Large intestine (tissue), 3 donors: Measurements from ENCODE around the gene HELZ2. TPM values are rescaled to one million over a fixed set of nuclear protein-coding genes. Genes with fewer than 3 reads are reported as not detected.
"Not testable (repeated sequence)": the region's sequence is repeated elsewhere in the genome, so short reads cannot be mapped to it uniquely, and the experiment has no call there.

Experiments
- DNase-seq, 2 donors: peaks; one replicate each; pipeline versions ENCODE4 v3.0.0 to v3.0.0-alpha.2; 2013
- H3K27ac ChIP-seq: one replicate; pipeline ENCODE4 v1.5.1; 2013; ENCODE audit warnings: low read length
- H3K27me3 ChIP-seq: 2 replicates; pipeline ENCODE4 v1.6.1; 2013; ENCODE audit warnings: low read length; ENCODE audit not compliant: control insufficient read depth, insufficient read depth
- H3K36me3 ChIP-seq: 2 replicates; pipeline ENCODE4 v1.6.1; 2013; ENCODE audit warnings: low read length; ENCODE audit not compliant: control insufficient read depth, insufficient read depth
- H3K4me1 ChIP-seq: one replicate; pipeline ENCODE4 v1.6.1; 2013; ENCODE audit warnings: low read length; ENCODE audit not compliant: control insufficient read depth, insufficient read depth
- H3K4me3 ChIP-seq: one replicate; pipeline ENCODE4 v1.5.1; 2013; ENCODE audit warnings: low read length
- H3K9me3 ChIP-seq: one replicate; pipeline ENCODE4 v1.6.1; 2013; ENCODE audit warnings: mild to moderate bottlenecking, low read depth, low read length, moderate library complexity; ENCODE audit not compliant: control insufficient read depth
- WGBS: methylation state at CpG from one replicate; pipeline ENCODE4 v1.1.5; 2013; ENCODE audit warnings: low lambda C conversion rate; ENCODE audit not compliant: insufficient coverage; 5-methylcytosine and 5-hydroxymethylcytosine counted together
- polyA plus RNA-seq: library from polyadenylated mRNA; unstranded; fragments of 120-200 nt; gene quantifications from one replicate; pipeline ENCODE4 v1.2.1, GENCODE V29; 2013

The HELZ2 gene
- polyA plus RNA-seq, 1 donor, result 13.0 TPM

DNA sequence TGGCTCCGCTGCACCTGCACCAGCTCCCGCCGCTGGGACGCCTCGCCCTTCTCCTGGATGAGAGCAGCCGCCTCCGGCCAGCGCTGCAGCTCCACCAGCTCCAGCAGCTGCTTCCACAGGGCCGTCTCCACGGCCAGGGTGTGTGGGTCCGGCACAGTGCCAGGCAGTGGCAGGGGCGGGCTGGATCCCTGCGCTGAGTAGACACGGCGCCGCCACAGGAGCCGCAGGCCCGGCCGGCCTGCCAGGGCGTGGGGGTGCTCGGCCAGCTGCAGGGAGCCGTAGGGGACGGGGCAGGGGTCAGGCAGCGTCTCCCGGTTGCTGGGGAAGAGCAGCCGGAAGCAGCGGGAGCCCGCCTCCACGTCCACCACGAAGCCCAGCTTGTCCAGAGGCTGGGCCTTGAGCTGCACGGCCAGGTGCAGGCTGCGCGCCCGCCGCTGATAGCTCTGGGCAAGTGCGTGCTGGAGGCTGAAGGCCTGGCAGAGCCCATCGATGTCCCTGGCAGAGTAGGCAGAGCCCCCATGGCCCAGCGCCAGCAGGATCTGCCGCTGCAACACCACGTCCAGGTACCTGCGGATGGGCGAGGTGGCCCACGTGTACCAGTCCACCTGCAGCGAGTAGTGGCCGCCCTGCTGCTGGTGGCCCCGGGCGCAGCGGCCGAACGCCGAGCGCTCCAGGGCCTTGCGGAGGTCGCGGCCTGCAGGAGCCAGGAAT lies 10.7 kb downstream of the HELZ2 start:
- Histone ChIP-seq H3K4me3 (no peak overlapping the region), H3K9me3 (peaks cover 6% of the 10 kb centered on the region), H3K27ac (no peak overlapping the region), H3K36me3 (peaks cover 51% of the 10 kb centered on the region), H3K27me3 (no peaks in the 10 kb centered on the region), H3K4me1 (no peaks in the 10 kb centered on the region)
- no CpG with 5 or more reads among the region's 55 CpGs for WGBS
- DNase-seq, result no peak

DNA sequence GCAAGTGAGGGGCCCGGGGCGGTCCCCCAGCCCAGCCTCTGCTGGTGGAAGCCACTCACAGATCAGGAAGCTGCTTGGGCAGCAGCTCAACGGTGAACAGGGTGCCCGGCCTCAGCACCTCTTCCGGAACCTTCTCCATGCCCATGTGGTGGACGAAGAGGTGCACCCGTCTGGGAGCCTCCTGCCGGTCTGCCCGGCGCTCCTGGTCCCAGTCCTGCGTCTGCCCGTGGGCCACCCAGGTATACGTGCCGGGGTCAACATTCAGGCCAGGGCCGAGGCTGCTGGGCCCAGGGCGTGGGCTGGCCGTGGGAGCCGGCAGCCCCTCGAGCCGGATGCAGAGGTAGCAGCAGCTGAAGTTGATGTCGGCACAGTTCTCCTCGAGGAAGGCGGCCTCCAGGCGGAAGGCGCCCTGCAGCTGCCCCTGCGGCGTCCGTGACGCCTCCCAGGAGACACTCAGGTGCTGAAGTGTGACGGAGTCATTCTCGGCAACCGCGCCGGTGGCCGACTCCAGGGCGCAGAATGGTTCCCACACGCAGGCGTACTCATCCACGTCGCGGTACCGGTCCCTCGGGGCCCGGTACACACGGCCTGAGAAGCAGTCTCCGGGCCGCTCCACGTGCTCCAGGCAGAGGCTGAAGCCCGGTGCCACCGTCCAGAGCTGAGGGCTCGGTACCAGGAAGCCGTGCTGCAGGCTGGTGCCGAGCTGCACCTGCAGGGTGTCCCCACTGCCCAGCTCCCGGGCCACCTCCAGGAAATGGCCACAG lies 11.4 kb downstream of the HELZ2 start:
- DNase-seq, result no peak
- Histone ChIP-seq H3K4me1 (no peaks in the 10 kb centered on the region), H3K27me3 (no peaks in the 10 kb centered on the region), H3K36me3 (peaks cover 51% of the 10 kb centered on the region), H3K27ac (no peak overlapping the region), H3K4me3 (no peak overlapping the region), H3K9me3 (peaks cover 6% of the 10 kb centered on the region)
- WGBS, result no CpG with 5 or more reads among the region's 54 CpGs

DNA sequence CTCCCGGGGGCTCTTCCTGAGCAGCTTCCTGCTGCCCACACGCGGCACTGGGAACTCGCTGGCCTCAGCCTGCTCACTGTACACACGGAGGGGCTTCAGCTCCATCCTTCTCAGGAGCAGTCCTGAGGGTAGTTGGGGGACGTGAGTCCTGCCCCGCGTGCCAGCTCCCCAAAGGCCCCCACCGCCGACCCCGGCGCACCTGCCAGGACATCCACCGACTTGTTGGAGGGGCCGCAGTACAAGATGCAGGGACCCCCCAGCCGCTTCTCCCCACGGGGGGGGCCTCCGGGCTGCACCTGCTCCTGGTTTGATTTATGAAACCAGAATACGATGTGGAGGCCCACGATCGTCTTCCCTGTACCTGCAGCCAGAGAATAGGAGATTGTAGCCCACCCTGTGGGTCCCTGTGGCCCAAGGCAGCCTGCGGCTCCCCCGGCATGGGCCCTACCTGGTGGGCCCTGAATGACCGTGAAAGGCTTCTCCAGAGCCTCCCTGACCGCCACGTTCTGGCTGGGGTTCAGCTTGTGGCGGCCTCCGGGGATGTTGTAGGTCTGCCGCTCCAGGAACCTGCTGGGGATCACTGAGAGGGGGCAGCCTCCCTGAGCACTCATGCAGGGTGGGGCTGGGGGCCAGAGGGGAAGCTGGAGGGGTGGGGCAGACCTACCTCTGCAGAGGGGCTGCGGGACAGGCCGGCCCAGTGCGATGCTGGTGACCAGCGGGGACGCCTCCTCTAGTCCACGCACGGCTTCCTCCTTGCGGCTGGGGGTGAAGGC lies 12.2 kb downstream of the HELZ2 start:
- no peak for DNase-seq
- H3K36me3 ChIP-seq, result peaks cover 49% of the 10 kb centered on the region
- WGBS, result no CpG with 5 or more reads among the region's 36 CpGs

DNA sequence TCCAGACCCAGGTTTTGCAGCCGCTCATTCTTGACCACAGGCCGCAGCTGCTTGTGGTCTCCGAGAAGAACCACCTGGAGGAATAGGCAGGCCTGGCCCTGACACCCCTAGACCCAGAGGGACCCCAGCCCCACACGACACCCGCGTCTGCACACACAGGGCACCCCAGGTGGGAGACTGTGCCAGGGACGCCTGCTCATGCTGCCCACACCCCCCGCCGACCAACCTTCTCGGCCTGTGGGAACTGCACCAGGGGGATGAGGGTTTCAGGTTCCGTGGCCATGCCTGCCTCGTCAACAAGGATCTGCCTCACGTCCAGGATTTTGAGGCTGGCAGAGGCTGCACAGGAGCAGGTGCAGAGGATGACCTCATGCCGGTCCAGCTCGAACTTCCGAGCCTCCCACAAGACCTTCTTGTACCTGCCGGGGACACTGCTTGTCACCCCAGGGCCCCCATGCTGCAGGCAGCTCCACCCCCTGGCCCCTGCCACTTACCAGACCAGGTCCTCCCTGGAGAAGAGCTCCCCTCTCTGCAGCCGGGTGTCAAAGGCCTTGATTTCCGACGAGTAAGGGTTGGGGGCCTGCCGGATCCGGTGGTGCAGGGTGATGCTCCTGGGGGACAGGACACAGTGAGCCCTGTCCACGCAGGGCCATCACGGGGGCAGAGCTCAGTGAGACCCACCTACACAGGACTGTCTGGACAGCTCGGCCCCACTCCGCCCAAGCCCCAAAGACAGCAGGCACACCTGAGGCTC lies 13.0 kb downstream of the HELZ2 start:
- Histone ChIP-seq H3K27ac (no peak overlapping the region), H3K36me3 (peaks cover 46% of the 10 kb centered on the region), H3K9me3 (peaks cover 7% of the 10 kb centered on the region), H3K4me3 (no peak overlapping the region), H3K27me3 (no peaks in the 10 kb centered on the region), H3K4me1 (no peaks in the 10 kb centered on the region)
- no peak for DNase-seq
- WGBS, result no CpG with 5 or more reads among the region's 26 CpGs

More for the DNA sequence above, 12.2 kb downstream of the HELZ2 start:
- Histone ChIP-seq H3K27ac (no peak overlapping the region), H3K4me3 (no peak overlapping the region), H3K27me3 (no peaks in the 10 kb centered on the region), H3K9me3 (peaks cover 6% of the 10 kb centered on the region), H3K4me1 (no peaks in the 10 kb centered on the region)

DNA sequence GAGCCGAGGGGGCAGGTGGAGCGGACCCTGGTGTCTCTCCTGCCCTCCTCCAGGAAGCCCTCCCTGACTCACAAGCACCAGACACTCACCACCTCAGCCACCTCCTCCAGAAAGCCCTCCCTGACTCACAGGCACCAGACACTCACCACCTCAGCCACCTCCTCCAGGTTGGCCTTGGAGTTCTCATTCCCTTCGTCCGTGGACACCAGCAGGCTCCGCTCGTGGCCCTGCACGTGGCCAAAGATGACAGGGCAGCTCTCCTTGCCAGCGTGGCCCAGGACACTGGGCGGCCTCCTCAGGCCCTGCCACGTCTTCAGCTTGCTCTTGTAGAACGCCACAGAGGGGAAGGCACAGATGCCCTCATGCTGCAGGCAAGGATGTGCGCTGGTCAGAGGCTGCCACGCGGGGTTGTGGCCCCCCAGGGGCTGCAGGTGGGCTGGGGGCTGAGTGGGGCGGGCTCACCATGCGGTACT lies 13.7 kb downstream of the HELZ2 start:
- DNase-seq, result no peak

DNA sequence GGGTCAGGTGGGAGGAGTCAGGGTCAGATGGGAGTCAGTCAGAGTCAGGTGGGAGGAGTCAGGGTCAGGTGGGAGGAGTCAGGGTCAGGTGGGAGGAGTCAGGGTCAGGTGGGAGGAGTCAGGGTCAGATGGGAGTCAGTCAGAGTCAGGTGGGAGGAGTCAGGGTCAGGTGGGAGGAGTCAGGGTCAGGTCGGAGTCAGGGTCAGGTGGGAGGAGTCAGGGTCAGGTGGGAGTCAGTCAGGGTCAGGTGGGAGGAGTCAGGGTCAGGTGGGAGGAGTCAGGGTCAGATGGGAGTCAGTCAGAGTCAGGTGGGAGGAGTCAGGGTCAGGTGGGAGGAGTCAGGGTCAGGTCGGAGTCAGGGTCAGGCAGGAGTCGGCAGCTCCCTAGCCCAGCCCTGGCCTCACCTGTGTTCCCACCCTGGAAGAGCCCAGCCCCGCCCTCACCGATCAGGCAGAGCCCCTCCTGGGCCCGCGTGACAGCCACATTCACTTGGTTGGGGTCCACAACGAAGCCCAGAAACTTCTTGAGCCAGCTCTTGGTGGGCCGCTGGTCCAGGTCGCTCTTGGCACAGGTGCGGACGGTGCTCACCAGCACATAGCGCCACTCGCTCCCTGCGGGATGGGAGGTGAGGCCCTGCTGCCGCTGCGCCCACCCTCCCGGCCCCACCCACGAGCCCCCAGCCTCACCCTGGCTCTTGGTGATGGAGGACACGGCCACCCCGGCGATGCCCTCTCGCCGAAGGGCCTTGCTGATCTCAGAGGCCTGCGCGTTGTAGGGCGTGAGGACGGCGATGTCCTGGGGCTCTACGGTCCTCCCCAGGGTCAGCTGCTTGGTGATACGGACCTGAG lies 14.3 kb downstream of the HELZ2 start:
- H3K27ac ChIP-seq, H3K4me1 ChIP-seq, H3K9me3 ChIP-seq, H3K4me3 ChIP-seq, H3K27me3 ChIP-seq, DNase-seq: not testable (repeated sequence)
- peaks cover 40% of the 10 kb centered on the region for H3K36me3 ChIP-seq
- 100% methylated on average over 1 of the region's 31 CpGs for WGBS

More for the DNA sequence above, 13.7 kb downstream of the HELZ2 start:
- peaks cover 43% of the 10 kb centered on the region for H3K36me3 ChIP-seq
- no peak overlapping the region for H3K27ac ChIP-seq
- H3K4me1 ChIP-seq, result no peaks in the 10 kb centered on the region
- no peaks in the 10 kb centered on the region for H3K27me3 ChIP-seq
- H3K9me3 ChIP-seq, result peaks cover 8% of the 10 kb centered on the region
- WGBS, result no CpG with 5 or more reads among the region's 16 CpGs
- H3K4me3 ChIP-seq, result no peak overlapping the region

DNA sequence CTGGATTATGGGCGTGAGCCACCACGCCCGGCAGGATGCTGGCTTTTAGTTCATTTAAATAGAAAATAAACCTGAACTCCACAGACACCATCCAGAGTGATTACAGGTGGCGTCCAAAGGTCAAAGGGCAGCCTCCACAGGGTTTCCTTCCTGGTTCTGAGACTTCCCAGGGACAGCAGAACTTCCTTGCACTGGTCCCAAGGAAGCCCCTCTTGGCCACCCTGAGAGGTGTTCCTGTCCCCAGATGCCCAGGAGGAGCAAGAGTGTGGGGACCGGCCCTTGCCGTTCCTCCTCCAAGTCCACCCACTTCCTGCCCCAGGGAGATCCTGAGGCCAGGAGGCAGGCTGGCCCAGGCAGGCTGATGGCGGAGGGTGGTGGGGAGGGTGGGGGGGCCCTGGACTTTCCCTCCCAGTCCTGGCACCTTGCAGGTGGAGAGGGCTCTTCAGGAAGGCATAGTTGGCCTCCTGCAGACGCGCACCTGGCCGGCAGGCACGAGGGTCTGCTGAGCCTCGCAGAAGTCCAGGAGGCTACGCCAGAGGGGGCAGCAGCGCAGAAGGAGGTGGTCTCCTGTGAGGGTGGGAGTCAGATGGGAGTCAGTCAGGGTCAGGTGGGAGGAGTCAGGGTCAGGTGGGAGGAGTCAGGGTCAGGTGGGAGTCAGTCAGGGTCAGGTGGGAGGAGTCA lies 15.1 kb downstream of the HELZ2 start:
- Histone ChIP-seq H3K9me3 (peaks cover 8% of the 10 kb centered on the region), H3K27ac (no peak overlapping the region), H3K36me3 (peaks cover 34% of the 10 kb centered on the region), H3K4me1 (peaks cover 4% of the 10 kb centered on the region), H3K4me3 (no peak overlapping the region), H3K27me3 (peaks cover 9% of the 10 kb centered on the region)
- no CpG with 5 or more reads among the region's 14 CpGs for WGBS
- peak in 1 of 2 donors; percentile 37 for DNase-seq

DNA sequence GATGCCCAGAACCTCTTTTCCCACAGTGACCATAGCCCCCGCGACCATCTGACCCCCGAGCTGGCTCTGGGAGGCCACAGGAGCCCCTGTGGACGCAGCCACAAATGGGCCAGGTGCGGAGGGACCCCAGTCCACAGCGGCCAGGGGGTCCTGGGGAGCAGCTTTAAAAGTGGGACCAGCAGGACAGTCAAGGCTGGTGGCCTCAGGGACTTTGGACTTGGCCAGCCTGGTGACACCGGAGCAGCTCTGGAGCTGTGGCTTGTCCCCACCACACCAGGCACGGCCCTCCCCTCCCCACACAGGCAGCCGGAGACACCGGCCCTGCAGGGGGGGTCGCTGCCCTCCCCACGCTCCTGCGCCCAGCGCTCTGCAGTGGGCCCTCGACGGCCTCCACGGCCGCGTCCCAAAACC lies 16.6 kb downstream of the HELZ2 start:
- no peak for DNase-seq
- Histone ChIP-seq H3K4me1 (peaks cover 4% of the 10 kb centered on the region), H3K36me3 (peaks cover 23% of the 10 kb centered on the region), H3K27ac (no peak overlapping the region), H3K4me3 (no peak overlapping the region), H3K9me3 (peaks cover 13% of the 10 kb centered on the region), H3K27me3 (peaks cover 16% of the 10 kb centered on the region)
- WGBS, result no CpG with 5 or more reads among the region's 19 CpGs

DNA sequence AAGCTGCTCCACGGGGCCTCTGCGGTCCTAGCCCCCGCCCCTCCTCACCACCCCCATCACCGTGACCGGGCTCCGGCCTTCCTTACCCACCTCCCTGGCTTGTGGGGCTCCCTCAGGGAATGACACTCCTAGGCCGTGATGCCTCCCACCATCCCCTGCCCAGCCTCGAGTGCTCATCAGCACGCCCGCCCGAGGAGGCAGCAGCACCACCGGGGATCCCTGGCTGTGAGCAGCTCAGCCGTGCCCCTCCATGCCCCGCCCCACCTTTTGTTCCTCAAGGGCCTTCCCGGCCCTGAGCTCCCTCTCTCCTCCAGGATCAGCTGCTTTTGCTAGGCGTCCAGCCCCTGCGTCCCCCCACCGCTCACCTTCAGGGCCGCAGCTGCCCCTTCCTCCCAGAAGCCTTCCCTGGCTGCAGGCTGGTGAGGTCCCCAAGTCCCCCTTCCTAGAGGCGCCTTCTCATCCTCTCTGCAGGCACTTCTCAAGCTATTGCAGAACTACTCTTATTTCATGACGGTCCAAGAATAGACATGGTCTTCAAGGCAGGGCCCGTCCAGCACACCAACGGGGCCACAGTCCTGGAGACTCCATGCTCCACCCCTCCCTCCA lies 17.1 kb downstream of the HELZ2 start:
- Histone ChIP-seq H3K27me3 (peaks cover 21% of the 10 kb centered on the region), H3K36me3 (peaks cover 20% of the 10 kb centered on the region), H3K27ac (no peak overlapping the region), H3K4me3 (no peak overlapping the region), H3K9me3 (peaks cover 13% of the 10 kb centered on the region), H3K4me1 (peaks cover 4% of the 10 kb centered on the region)
- no CpG with 5 or more reads among the region's 23 CpGs for WGBS
- no peak for DNase-seq
